ENCODE data around the gene KLHL13.

DNA sequence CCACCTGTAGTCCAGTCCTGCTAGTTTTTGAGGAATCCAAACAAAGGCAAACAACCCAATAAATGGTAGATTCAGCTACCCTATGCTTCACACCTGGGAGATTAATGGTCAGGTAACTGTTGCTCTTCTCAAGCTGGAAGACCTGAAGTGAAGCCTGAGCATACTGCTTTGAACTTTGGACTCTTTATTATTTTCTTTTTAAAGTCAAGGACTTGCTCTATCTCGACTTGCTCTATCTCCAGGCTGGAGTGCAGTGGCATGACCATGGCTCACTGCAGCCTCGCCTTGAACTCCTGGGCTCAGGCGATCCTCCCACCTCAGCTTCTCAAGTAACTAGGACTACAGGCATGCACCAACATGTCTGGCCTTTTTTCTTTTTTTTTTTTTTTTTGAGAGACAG, 14.7 kb upstream of the KLHL13 start:
- TF ChIP-seq, protein P1, sequence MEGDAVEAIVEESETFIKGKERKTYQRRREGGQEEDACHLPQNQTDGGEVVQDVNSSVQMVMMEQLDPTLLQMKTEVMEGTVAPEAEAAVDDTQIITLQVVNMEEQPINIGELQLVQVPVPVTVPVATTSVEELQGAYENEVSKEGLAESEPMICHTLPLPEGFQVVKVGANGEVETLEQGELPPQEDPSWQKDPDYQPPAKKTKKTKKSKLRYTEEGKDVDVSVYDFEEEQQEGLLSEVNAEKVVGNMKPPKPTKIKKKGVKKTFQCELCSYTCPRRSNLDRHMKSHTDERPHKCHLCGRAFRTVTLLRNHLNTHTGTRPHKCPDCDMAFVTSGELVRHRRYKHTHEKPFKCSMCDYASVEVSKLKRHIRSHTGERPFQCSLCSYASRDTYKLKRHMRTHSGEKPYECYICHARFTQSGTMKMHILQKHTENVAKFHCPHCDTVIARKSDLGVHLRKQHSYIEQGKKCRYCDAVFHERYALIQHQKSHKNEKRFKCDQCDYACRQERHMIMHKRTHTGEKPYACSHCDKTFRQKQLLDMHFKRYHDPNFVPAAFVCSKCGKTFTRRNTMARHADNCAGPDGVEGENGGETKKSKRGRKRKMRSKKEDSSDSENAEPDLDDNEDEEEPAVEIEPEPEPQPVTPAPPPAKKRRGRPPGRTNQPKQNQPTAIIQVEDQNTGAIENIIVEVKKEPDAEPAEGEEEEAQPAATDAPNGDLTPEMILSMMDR (optimal IDR thresholded peaks at IDR 0.05 in 1 of 3, IDR thresholded peaks at IDR 0.05 in 1 of 3, conservative IDR thresholded peaks at IDR 0.05 in 1 of 3; ENCODE audit: extremely low read depth in 1 of 3, insufficient read depth in 2 of 3, low read length in 3 of 3) = no peak
- no peak for TF ChIP-seq EZH2 (IDR thresholded peaks at IDR 0.05; ENCODE audit: low read length)
